Measurements from ENCODE around the gene ADARB1. TPM values are rescaled to one million over a fixed set of nuclear protein-coding genes. Genes with fewer than 3 reads are reported as not detected.

The ADARB1 gene
- total RNA-seq, 4 donors from 2014 or later = 6.8 to 32.2 (median 17.3) TPM

- in situ Hi-C loops (cut with MboI; ENCODE audit: low pct_ligation_motif_present in 1 of 4, low pct_unique_long_range_greater_than_20kb in 1 of 4, low sequenced_read_pairs in 3 of 4) = no loop called here
- H3K9me3 ChIP-seq = no peaks in the 10 kb centered on the region
- TF ChIP-seq EP300 (IDR thresholded peaks at IDR 0.05; ENCODE audit: low read depth) (no peak), POLR2A (IDR thresholded peaks at IDR 0.05) (no peak), POLR2AphosphoS5 (IDR thresholded peaks at IDR 0.05) (no peak), CTCF (IDR thresholded peaks at IDR 0.05) (no peak)
Measured at GRCh38 chr21:45056296-45056904, 18.0 kb upstream of the ADARB1 start.

GRCh38 chr21:45056917-45057560, 17.3 kb upstream of the ADARB1 start:
- Histone ChIP-seq H3K27ac (no peak overlapping the region), H3K36me3 (no peaks in the 10 kb centered on the region), H3K9me3 (no peaks in the 10 kb centered on the region), H3K4me1 (no peaks in the 10 kb centered on the region), H3K4me3 (no peak overlapping the region), H3K27me3 (peaks cover 10% of the 10 kb centered on the region)
- no peak for DNase-seq
- WGBS, 2 donors (ENCODE audit: low coverage in 1 of 2) = 81 to 87% methylated on average over 4 to 12 of the region's 12 CpGs
- intact Hi-C loops (cut with DNase I; ENCODE audit: low total_unique reads) = no loop called here
- no peak for TF ChIP-seq POLR2AphosphoS5 (IDR thresholded peaks at IDR 0.05)
- TF ChIP-seq CTCF (IDR thresholded peaks at IDR 0.05) = no peak
- TF ChIP-seq EP300 (IDR thresholded peaks at IDR 0.05; ENCODE audit: low read depth) = no peak
- TF ChIP-seq POLR2A (IDR thresholded peaks at IDR 0.05) = no peak
- in situ Hi-C loops (cut with MboI; ENCODE audit: low pct_ligation_motif_present in 1 of 4, low pct_unique_long_range_greater_than_20kb in 1 of 4, low sequenced_read_pairs in 3 of 4) = no loop called here

More at GRCh38 chr21:45056296-45056904, 18.0 kb upstream of the ADARB1 start:
- Histone ChIP-seq H3K27ac (peak overlapping the region in 2 of 4 donors; percentile 5 to 6), H3K27me3 (peaks cover 13% of the 10 kb centered on the region), H3K36me3 (no peaks in the 10 kb centered on the region), H3K4me3 (no peak overlapping the region), H3K4me1 (no peaks in the 10 kb centered on the region)
- WGBS, 2 donors (ENCODE audit: low coverage in 1 of 2) = 63 to 70% methylated on average over 3 to 22 of the region's 22 CpGs
- intact Hi-C loops (cut with DNase I; ENCODE audit: low total_unique reads) = no loop called here
- DNase-seq = no peak

- intact Hi-C loops (cut with DNase I; ENCODE audit: low total_unique reads) = no loop called here
- no peak overlapping the region for H3K4me3 ChIP-seq
- no peaks in the 10 kb centered on the region for H3K36me3 ChIP-seq
- DNase-seq = no peak
- H3K27me3 ChIP-seq = peaks cover 10% of the 10 kb centered on the region
- H3K4me1 ChIP-seq = no peaks in the 10 kb centered on the region
- TF ChIP-seq POLR2AphosphoS5 (IDR thresholded peaks at IDR 0.05) = no peak
- no peak for TF ChIP-seq CTCF (IDR thresholded peaks at IDR 0.05)
- TF ChIP-seq POLR2A (IDR thresholded peaks at IDR 0.05) = no peak
- no peak for TF ChIP-seq EP300 (IDR thresholded peaks at IDR 0.05; ENCODE audit: low read depth)
- 77% methylated on average over 14 of the region's 14 CpGs; no CpG with 5 or more reads in 1 of the 2 donors for WGBS, 2 donors (ENCODE audit: low coverage in 1 of 2)
- in situ Hi-C loops (cut with MboI; ENCODE audit: low pct_ligation_motif_present in 1 of 4, low pct_unique_long_range_greater_than_20kb in 1 of 4, low sequenced_read_pairs in 3 of 4) = no loop called here
- no peak overlapping the region for H3K27ac ChIP-seq
- H3K9me3 ChIP-seq = no peaks in the 10 kb centered on the region
Measured at GRCh38 chr21:45057886-45058285, 16.5 kb upstream of the ADARB1 start.

- in situ Hi-C loops (cut with MboI; ENCODE audit: low pct_ligation_motif_present in 1 of 4, low pct_unique_long_range_greater_than_20kb in 1 of 4, low sequenced_read_pairs in 3 of 4) = no loop called here
- no peak overlapping the region for H3K4me3 ChIP-seq
- no peak for DNase-seq
- intact Hi-C loops (cut with DNase I; ENCODE audit: low total_unique reads) = no loop called here
- TF ChIP-seq POLR2AphosphoS5 (IDR thresholded peaks at IDR 0.05) (no peak), POLR2A (IDR thresholded peaks at IDR 0.05) (no peak), EP300 (IDR thresholded peaks at IDR 0.05; ENCODE audit: low read depth) (no peak), CTCF (IDR thresholded peaks at IDR 0.05) (no peak)
- no peak overlapping the region for H3K27ac ChIP-seq
- H3K36me3 ChIP-seq = no peaks in the 10 kb centered on the region
- no peaks in the 10 kb centered on the region for H3K4me1 ChIP-seq
- WGBS, 2 donors (ENCODE audit: low coverage in 1 of 2) = 62% methylated on average over 4 of the region's 4 CpGs; no CpG with 5 or more reads in 1 of the 2 donors
- no peaks in the 10 kb centered on the region for H3K9me3 ChIP-seq
- H3K27me3 ChIP-seq = peaks cover 10% of the 10 kb centered on the region
Measured at GRCh38 chr21:45059121-45059520, 15.3 kb upstream of the ADARB1 start.

Data from transverse colon (tissue), 4 donors.